H1 (cell line): Measurements from ENCODE around the gene KRT6C. TPM values are rescaled to one million over a fixed set of nuclear protein-coding genes. Genes with fewer than 3 reads are reported as not detected.

Experiments
- ATF3 ChIP-seq: IDR thresholded peaks from 2 replicates; pipeline ENCODE4 v1.6.1; 2011; ENCODE audit warnings: low read depth, mild to moderate bottlenecking, low read length; ENCODE audit not compliant: insufficient read depth
- BCL11A ChIP-seq, 2 experiments: IDR thresholded peaks; one replicate each; pipeline ENCODE4 v1.6.1; 2011; ENCODE audit warnings: low read depth in 2 of 2, low read length in 2 of 2, mild to moderate bottlenecking in 2 of 2
- CEBPB ChIP-seq: IDR thresholded peaks from 2 replicates; pipeline ENCODE4 v1.6.1; 2012; ENCODE audit warnings: low read depth, low read length
- CHD7 ChIP-seq: fragments of 300-600 bp; sonication (generic); IDR thresholded peaks from 2 replicates; pipeline ENCODE4 v1.7.1; 2012; ENCODE audit warnings: low read length, moderate library complexity, mild to moderate bottlenecking, inconsistent platforms; ENCODE audit not compliant: insufficient replicate concordance
- EGR1 ChIP-seq: IDR thresholded peaks from 2 replicates; pipeline ENCODE4 v1.6.1; 2011; ENCODE audit warnings: low read depth, low read length, borderline replicate concordance
- SRF ChIP-seq: IDR thresholded peaks from 2 replicates; pipeline ENCODE4 v1.6.1; 2011; ENCODE audit warnings: mild to moderate bottlenecking, low read depth, low read length, moderate library complexity
- polyA plus RNA-seq, 7 experiments: library from polyadenylated mRNA; depleted of rRNA in 3 of 7; stranded (reverse) in 5 of 7; unstranded in 2 of 7; fragments of >200 nt in 5 of 7; fragments of 200-250 nt in 2 of 7; gene quantifications; 1 replicate in 5 of 7; 2 replicates in 1 of 7; 4 replicates in 1 of 7; pipeline versions ENCODE4 v1.2.1 to v1.2.3, GENCODE V29; 2011 to 2013; ENCODE audit warnings: missing spikeins in 2 of 7, mixed read lengths in 2 of 7
- total RNA-seq: library from RNA; stranded (reverse); fragmentation: NEBNext Ultra II Directional; extraction: Animal tissue kit (Norgen Biotek cat#: 25700); gene quantifications from 2 replicates; pipeline ENCODE4 v1.2.1, GENCODE V29; 2021

KRT6C gene
- total and polyA plus RNA-seq, 2 of the 8 experiments (the other 6 are each of a cell fraction or from before 2014, with no cell fraction given), result not detected

GRCh38 chr12:52442600-52443061, 31.0 kb downstream of the KRT6C start (continued):
- TF ChIP-seq CHD7 (no peak), EGR1 (no peak), CEBPB (no peak), ATF3 (no peak), BCL11A (IDR thresholded peaks at IDR 0.05; ENCODE audit: low read depth in 2 of 2, low read length in 2 of 2) (no peak), SRF (no peak)
